Measurements from ENCODE around the gene SMCR8.
"Not testable (repeated sequence)": the region's sequence is repeated elsewhere in the genome, so short reads cannot be mapped to it uniquely, and the experiment has no call there.

SMCR8 gene

DNA sequence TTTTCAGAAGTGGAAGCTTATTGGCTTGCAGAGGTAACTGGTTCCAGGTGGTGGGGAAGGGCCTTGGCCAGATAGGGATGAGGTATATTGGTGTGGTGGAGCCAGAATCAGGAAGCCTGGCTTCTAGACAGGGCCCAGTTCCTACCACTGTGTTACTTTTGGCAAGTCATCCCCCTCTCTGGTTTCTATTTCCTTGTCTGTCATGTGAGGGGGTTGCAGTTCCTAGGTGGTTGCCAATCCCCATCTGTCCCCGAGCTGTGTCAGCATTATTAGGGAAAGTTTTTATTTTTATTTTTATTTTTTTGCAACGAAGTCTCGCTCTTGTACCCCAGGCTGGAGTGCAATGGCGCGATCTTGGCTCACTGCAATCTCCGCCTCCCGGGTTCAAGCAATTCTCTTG is 3.0 kb downstream of the SMCR8 start:
- FAIRE-seq = no peak

DNA sequence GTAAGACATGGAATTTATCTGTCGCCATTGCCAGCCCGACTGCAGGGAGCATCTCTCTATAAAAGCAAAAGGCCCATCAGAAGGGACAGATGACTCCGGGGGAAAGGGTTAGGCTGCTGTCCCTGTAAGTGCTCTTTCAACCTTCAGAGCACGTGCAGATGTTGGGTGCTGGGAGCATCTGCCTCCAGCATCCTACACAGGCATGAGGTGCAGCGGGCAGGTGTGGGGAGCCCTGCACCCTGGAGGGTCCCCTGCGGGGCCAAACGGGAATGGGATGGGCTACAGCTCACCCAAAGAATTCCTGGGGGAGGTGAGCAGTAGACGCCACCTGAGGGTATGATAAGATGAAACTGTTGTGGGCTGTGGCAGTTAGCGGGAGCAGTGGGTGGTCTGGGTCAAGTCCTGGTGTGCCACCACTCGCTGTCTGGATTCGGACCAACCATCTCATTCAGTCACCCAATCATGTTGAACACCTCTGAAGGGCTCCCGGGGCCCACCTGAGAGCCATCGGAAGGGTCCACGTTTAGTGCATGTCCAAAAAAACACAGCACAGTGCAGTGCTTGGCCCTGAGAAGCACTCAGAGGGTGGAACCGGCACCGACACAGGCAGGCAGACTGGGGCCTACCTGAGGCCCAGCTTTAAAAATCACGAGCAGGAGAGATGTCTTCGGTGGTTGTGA is 3.8 kb downstream of the SMCR8 start:
- FAIRE-seq = no peak

DNA sequence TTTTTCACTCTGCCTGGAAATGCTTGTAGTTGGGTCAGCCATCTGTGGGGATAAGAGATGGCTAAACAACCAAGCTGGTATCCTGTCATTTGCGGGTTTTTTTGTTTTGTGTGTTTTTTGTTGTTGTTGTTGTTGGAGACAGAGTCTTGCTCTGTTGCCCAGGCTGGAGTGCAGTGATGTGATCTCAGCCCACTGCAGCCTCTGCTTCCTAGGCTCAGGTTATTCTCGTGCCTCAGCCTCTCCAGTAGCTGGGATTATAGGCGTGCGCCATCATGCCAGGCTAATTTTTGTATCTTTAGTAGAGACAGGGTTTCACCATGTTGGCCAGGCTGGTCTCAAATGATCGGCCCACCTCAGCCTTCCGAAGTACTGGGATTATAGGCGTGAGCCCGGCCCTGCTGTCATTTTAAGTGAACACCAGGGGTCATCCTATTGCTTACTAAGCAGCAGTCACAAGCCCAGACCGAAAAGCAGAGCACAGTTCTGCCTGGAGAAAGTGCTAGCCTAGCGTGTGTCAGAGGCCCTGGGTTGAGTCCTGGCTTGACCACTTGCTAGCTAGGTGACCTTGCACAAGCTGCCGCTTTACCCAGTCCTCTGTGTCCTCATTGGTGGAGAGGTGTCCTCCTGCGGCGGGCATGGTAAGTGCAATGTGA is 4.6 kb downstream of the SMCR8 start:
- FAIRE-seq = no peak

DNA sequence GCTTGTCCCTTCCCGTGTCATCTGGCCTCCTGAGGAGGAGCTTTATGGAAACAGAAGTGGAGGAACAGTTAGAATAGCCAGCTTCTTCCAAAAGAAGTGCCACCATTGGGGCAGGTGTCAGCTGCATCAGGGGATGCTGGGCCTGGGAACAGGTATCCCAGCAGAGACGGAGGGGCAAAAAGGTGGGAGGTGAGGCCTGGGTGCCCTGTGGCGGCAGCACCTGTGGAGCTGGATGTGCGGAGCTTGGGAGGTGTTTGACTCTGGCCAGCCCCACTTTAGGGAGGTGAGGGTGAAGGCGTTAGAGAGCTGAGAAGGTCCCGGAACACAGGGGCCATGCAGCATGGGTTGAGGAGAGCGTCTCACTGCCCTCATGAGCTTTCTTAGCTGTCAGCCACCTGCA is 5.2 kb downstream of the SMCR8 start:
- no peak for FAIRE-seq

DNA sequence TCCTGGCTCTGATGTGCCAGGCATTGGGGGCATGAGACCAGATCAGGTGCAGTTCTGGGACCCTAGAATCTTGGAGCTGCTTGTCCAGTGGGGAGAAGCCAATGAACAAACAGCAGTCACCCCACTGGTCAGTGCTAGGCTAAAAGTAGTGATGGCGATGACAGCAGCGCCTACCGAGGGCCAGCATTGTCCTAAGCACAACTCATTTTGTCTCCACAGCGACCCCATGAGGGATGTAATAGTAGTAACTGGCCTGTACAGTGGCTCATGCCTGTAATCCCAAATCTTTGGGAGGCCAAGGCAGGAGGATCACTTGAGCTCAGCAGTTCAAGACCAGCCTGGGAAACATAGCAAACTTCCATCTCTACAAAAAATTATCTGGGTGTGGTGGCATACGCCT is 6.2 kb downstream of the SMCR8 start:
- no peak for FAIRE-seq

DNA sequence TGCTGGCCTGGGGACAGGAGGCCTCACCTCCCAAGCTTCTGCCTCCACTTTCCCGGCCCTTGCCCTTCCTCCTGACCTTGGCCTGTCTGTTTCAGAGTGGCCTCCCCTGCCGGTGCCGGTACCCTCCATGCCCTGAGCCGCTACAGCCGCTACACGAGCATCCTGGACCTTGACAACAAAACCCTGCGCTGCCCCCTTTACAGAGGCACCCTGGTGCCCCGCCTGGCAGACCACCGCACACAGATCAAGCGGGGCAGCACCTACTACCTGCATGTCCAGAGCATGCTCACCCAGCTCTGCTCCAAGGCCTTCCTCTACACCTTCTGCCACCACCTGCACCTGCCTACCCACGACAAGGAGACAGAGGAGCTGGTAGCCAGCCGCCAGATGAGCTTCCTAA is 7.4 kb downstream of the SMCR8 start:
- no peak for FAIRE-seq

DNA sequence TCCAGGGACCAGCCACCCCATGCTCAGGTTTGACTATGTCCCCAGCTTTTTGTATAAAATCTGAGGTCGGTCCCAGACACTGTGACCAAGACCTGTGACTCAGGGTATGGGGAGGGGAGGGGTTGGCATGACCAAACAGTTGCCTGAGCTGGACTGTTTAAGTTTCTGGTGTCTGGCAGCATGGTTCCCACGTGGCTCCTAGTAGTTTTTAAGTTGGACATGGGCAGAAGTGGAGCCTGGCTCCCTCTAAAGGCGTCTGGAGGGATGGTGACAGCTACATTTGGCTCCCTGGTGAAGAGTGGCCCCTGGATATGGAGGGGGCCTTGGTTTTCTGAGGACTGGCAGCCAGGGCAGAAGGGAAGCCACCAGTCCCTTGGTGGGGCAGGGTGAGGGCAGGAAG is 7.9 kb downstream of the SMCR8 start:
- no peak for FAIRE-seq

DNA sequence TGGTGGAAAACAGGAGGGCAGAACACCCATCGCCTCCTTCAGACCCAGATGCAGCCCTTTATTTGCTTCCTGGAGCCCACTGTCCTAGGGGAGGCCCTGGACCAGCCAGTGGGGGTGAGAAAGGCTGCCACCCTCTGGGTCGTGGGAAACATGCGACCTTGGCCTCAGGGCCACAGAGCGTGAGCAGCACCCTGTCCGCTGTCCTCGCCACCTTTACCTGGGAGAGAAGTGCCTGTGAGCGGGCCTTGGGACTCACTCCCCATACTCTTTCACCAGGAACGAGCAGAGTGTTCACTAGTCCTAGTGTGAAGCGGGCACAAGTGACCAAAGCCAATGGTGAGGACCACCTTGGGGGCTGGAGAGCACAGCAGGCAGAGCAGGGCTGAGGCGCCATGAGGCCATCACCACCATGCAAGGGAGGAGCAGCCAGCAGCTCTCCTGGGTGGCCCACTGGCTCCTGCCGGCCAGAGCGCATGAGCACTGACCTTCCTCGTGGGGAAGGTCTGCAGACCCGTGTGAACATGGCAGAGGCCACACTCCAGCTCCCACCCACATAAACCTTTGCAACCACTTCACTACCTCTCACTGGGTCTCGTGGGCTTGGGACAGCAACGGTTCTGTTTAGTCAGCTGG is 8.5 kb downstream of the SMCR8 start:
- FAIRE-seq = no peak

DNA sequence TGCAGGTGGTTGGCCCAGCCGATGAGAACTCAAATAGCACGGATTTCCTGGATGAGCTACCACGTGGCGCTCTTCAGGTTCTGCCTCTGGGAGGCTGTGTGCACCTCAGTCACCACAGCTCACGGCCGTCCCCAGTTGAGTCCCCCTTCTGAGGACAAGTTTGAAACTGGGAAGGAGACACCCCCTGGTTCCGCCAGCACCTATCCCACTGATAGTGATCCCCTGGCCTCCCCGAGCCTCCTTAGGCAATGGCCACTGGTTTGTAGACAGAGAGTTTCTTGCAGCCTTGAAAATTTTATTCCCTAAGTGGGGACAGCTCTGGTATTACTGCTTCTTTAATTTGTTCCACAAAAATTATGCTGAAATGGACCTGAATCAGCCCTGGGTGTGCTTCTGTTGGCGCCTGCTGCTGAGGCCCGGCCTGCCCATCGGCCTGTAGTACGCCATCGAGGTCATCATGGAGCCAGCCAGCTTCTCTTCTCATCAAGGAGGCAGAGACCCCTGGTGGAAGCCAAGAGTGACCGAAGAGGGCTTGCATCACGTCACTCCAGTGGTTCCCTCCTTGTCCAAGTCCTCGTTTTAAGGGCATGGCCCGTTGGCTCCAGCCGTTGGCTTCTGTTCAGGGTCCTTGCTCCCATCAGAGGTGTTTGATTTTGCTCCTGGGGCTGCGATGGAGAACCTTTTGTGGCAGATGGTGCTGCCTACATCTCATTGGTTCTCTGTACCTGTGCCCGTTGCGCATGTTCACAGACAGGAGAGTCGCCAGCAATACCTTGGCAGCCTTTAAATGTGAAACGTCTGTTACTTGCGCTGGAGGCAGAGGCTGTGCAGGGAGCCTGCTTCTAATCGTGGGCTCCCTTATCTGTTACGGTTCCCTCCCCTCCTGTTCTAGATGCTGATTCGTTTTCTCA is 9.3 kb downstream of the SMCR8 start:
- no peak for FAIRE-seq

DNA sequence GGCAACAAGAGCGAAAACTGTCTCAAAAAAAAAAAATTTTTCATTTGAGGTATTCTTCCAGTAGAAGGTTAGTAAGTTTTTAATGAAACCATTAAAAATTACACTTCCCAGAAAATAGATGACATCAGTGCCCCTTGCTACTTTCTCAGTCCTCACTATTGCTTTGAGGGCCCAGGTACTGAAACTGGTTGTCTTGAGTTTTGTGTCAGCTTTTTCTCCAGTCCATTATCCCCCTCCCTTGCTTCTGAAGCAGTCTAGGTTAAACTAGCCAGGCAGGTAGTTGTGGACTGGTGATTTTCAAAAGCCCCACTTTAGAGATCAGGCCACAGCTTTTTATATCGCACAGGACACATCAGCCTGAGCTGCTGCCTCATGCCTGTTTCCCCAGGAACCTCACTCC is 10.9 kb downstream of the SMCR8 start:
- no peak for FAIRE-seq

DNA sequence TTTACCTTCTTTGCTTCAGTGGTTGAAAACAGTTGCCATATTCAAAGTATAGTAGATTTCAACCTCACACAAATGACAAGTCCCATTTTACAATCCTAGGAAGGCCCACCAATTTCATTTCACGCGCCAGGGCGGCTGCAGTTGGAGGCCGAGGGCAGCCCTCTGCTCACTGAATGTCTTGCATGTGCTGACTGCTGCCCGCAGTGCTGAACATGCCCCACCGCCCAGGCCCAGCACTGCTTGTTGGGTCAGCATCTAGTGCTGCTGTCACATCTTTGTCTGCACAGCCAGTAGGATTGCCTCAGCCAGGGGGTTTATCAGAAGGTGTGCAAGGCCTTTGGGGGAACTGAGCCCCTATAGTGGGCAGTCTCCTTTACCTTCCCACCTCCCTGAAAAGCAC is 11.5 kb downstream of the SMCR8 start:
- no peak for FAIRE-seq

DNA sequence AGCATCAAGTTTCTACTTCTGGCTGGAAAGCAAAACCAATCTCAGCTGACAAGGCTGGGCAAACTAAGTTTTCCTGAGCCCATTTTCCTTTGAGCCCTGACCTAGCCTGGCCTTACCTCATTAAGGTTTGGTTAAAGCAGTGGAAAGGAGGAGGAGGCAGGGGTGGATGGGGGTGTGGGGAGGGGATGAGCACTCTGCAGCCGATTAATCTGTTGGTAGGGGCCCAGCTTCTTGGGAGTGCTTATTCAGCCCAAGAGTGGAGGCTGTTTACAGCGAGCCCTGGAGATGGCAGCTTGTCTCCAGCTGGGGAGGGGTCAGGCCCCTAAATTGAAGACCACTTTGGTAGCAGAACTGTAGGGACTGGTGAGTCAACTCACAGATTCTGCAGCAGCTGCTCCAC is 12.0 kb downstream of the SMCR8 start:
- no peak for FAIRE-seq

DNA sequence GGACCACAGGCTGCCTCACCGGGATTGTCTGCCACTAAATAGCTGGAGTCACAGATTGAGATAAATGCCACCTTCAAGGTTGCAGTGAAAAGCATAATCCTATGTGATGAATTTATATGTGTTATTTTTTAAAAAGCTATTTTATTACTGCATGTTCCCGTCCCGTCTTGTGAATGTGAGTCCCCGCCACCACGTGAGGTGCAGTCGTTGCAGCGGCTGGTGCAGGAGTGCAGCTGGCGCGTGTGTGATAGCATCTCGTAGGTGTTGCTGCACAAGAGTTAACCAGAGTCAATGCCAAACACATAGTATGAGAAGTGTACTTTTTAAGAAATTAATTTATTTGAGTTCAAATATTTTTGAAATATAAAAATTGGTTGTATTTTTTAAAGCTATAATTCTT is 12.5 kb downstream of the SMCR8 start:
- FAIRE-seq = no peak

DNA sequence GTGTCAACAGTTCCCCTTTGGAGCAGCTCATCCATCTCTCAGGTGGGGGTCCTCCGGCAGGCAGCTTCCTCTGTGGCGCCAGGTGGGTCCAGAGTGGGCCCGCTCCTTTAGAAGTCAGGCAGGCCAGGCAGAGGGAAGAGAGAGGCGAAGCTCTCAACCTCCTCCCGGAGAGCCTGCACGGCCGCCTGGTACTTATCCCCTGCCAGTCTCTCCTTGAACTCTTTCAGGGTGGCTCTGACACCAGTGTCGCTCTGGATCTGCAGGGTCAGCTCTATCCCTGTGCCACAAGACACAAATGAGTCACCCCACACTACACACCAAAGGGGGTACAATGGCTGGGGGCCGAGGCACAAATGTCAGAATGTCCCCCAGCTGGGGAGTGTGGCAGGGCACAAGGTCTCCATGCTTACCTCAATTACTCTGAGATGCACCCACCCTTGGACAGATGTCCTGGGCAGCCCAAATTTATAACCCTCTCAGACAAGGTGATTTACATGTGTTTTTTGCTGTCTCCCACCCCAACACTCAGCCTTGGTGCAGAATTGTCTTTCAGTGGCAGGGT is 13.6 kb downstream of the SMCR8 start:
- FAIRE-seq = no peak

DNA sequence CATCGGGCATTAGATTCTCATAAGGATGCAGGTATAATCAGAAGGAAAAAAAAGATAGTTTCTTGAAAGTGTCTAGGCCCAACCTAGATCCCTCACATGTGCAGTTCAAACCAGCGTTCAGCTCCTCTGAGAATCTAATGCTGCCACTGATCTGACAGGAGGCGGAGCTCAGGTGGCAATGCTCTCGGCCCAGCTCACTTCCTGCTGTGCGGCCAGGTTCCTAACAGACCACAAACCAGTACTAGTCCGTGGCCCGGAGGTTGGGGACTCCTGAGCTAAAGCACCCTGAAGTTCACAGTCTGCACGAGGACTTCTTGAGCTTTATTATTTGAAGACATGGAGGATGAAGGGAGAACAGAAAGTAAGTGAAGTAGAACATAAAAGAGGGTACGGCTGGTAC is 16.8 kb downstream of the SMCR8 start:
- no peak for FAIRE-seq

DNA sequence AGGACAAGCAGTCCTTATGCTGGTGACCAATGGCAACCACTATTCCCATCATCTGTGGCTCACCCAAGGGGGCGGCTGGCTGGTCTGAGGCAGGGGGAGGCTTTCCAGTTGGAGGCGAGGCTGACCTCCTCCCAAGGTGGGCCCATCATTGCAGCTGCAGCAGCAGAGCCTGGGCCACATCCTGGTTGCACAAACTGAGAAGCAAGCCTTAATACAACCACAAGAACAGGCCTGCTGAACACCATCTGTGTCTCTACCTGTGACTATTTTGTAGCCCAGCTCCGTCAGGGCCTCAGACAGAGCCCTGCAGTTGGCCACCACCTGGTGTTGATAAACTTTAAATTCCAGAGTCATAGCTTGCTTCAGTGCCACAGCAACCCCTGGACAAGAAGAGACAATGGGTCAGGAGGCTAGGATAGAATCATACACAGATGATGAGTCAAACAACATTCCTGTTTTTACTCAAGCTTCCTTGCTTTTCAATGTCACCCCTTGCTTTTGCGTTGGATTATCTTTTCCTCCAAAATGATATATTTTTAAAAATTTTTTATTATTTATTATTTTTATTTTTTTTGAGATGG is 17.9 kb downstream of the SMCR8 start:
- FAIRE-seq = no peak

DNA sequence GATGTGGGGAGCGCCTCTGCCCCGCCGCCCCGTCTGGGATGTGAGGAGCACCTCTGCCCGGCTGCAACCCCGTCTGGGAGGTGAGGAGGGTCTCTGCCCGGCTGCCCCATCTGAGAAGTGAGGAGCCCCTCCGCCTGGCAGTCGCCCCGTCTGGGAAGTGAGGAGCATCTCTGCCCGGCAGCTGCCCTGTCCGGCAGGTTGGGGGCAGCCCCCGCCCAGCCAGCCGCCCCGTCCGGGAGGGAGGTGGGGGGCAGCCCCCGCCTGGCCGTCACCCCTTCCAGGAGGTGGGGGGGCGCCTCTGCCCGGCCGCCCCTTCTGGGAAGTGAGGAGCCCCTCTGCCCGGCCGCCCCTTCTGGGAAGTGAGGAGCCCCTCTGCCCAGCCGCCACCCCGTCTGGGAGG is 23.1 kb downstream of the SMCR8 start:
- FAIRE-seq = not testable (repeated sequence)

DNA sequence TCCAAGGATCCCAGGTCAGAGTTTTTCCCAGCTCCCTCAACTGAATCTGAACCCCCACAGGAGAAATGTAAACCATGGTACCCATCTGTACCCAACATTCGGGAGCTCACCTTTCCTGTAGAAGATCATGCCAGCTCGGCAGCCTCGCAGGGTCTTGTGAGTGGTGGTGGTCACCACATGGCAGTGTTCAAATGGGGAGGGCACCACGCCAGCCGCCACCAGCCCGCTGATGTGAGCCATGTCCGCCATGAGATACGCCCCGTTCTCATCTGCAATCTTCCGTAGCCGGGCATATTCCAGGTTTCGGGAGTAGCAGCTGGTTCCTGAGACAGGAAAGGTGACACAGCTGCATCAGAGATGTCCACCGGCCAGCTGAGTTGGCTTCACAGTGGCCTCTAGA is 24.8 kb downstream of the SMCR8 start:
- FAIRE-seq = no peak

DNA sequence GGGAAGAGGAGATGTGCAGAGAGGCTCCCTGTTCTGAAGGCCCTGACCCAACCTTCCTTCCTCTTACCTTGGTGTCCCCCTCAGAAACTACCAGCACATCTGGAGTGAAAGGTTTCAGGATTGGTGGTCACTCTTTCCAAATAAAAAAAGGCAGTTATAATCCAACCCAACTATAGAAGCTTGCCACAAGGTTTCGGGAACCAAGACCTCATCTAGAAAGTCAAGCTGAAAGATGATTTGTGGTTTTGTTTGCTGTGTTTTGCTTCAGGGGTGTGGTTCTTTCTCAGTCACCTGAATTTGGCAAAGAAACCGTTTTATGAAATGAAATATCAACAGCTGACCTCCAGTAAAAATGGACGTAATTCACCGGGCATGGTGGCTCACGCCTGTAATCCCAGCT is 28.9 kb downstream of the SMCR8 start:
- FAIRE-seq = no peak

DNA sequence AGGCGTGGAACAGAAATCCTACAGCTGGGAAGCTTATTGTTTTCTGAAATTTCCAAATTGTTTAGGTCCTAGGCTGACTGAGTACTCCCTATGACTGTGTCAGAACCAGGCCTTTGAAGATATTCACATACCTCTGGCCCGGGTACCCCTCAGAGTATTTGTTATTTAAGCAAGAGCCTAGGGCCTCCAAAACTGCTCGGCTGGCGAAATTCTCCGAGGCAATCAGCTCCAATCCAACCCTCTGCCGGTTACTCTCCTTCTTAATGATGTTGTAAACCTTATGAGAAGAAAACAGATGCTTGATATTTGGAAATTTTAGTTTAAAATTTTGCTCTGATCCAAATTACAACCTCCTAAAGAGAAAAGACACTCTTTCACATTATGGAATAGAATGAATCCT is 38.4 kb downstream of the SMCR8 start:
- no peak for FAIRE-seq

DNA sequence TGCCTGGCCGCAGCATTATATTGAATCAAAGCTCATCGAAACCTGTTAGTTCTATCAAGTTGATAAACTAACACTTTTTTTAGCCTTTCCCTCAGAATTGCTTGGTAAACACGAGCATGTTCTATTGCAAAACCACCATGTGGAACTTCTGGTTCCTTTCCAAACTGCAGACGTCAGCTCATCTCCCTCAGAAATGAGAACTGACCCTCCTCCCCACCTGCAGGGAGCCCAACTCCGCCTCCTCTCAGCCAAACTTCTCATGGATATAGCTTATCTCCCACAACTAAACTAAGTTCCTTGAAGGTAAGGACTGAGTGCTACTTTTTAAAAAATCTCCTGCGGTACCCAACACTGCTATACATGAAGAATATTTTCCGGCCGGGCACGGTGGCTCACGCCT is 41.5 kb downstream of the SMCR8 start:
- FAIRE-seq = no peak

DNA sequence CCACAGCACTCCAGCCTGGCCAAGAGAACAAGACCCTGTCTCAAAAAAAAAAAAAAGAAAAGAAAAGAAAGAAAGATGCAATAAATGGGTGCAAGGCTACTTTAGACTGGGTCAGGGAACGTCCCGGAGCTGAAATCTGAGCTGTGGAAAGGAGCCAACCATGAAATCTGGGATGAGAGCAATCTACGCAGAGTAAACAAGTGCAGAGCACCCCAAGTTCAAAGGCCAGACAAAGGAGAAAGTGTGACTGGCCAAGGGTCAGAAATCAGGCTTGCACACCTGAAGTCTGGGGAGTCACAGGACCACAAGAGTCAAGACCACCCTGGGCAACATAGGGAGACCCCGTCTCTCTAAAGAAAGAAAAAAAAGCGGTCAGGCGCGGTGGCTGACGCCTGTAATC is 45.4 kb downstream of the SMCR8 start:
- no peak for FAIRE-seq

Measured in endometrium (tissue), 2 donors.